Colonic mucosa (tissue), 4 donors: ENCODE data around the gene ANKRD11. TPM values are rescaled to one million over a fixed set of nuclear protein-coding genes. Genes with fewer than 3 reads are reported as not detected.
A peak's percentile ranks its signal among the peaks of the same experiment; 100 is the strongest.

ENCODE experiments used
- DNase-seq: peaks from one replicate; pipeline ENCODE4 v3.0.0-alpha.2; 2020
- H3K27ac ChIP-seq: fragments of 200-600 bp; one replicate; pipeline ENCODE4 v1.8.0; 2021
- H3K27me3 ChIP-seq: fragments of 200-600 bp; one replicate; pipeline ENCODE4 v1.8.0; 2021
- H3K36me3 ChIP-seq: fragments of 200-600 bp; one replicate; pipeline ENCODE4 v1.8.0; 2021
- H3K4me1 ChIP-seq: fragments of 200-600 bp; one replicate; pipeline ENCODE4 v1.8.0; 2021; ENCODE audit warnings: mild to moderate bottlenecking
- H3K4me3 ChIP-seq: fragments of 200-600 bp; one replicate; pipeline ENCODE4 v1.8.0; 2021
- H3K9ac ChIP-seq, 2 donors: one replicate each; pipeline ENCODE4 v1.7.0; 2013; ENCODE audit warnings: control low read depth in 2 of 2, low read depth in 2 of 2, low read length in 2 of 2
- H3K9me3 ChIP-seq: fragments of 200-600 bp; one replicate; pipeline ENCODE4 v1.8.0; 2021
- CTCF ChIP-seq: fragments of 200-600 bp; IDR thresholded peaks from one replicate; pipeline ENCODE4 v1.8.0; 2022; ENCODE audit warnings: antibody characterized with exemption, mild to moderate bottlenecking
- intact Hi-C: fragments of 100-400 bp; cut with DNase I; formaldehyde crosslinking; loops from one replicate; pipeline ENCODE4 v1.14.1; 2022
- total RNA-seq, 2 donors: library from RNA; stranded (reverse); fragmentation: NEBNext Ultra II Directional in 1 of 2; extraction: Animal tissue kit (Norgen Biotek cat#: 25700) in 1 of 2; gene quantifications; one replicate each; pipeline ENCODE4 v1.2.1, GENCODE V29; 2021
- donor health status: healthy.
- donor health status: DM: no; HTN: no; CAD: no.
- donor health status: DM: no; HTN: no; CAD: no.

Gene ANKRD11
- total RNA-seq, 2 donors from 2014 or later: 69.4 to 129 TPM

- H3K36me3 ChIP-seq: no peaks in the 10 kb centered on the region
- no peak for DNase-seq
- H3K4me3 ChIP-seq: no peak overlapping the region
- H3K9me3 ChIP-seq: no peaks in the 10 kb centered on the region
- peaks cover 15% of the 10 kb centered on the region for H3K4me1 ChIP-seq
- no peaks in the 10 kb centered on the region for H3K27me3 ChIP-seq
- no peak overlapping the region for H3K27ac ChIP-seq
- intact Hi-C loops: no loop called here
- peak overlapping the region in 1 of 2 donors; percentile 12 for H3K9ac ChIP-seq
- no peak for TF ChIP-seq CTCF
These were observed 84.0 kb downstream of the ANKRD11 start for GRCh38 chr16:89406277-89406888.

- no peaks in the 10 kb centered on the region for H3K9me3 ChIP-seq
- peaks cover 3% of the 10 kb centered on the region for H3K4me1 ChIP-seq
- no peak overlapping the region for H3K4me3 ChIP-seq
- H3K36me3 ChIP-seq: no peaks in the 10 kb centered on the region
- no peak overlapping the region for H3K9ac ChIP-seq
- TF ChIP-seq CTCF: no peak
- DNase-seq: peak; percentile 39
- no peaks in the 10 kb centered on the region for H3K27me3 ChIP-seq
- no peak overlapping the region for H3K27ac ChIP-seq
- intact Hi-C loops: no loop called here
These were observed 85.8 kb downstream of the ANKRD11 start for GRCh38 chr16:89404561-89404960.

- Histone ChIP-seq H3K4me1 (peaks cover under 1% of the 10 kb centered on the region), H3K36me3 (no peaks in the 10 kb centered on the region), H3K4me3 (no peak overlapping the region), H3K9ac (no peak overlapping the region), H3K9me3 (no peaks in the 10 kb centered on the region), H3K27me3 (no peaks in the 10 kb centered on the region), H3K27ac (no peak overlapping the region)
- no peak for TF ChIP-seq CTCF
- intact Hi-C loops: no loop called here
- no peak for DNase-seq
These were observed 87.4 kb downstream of the ANKRD11 start for GRCh38 chr16:89402962-89403361.

- no peak for DNase-seq
- Histone ChIP-seq H3K27ac (no peak overlapping the region), H3K4me3 (no peak overlapping the region), H3K9me3 (no peaks in the 10 kb centered on the region), H3K27me3 (no peaks in the 10 kb centered on the region), H3K9ac (no peak overlapping the region), H3K4me1 (no peaks in the 10 kb centered on the region), H3K36me3 (no peaks in the 10 kb centered on the region)
- no peak for TF ChIP-seq CTCF
- intact Hi-C loops: no loop called here
These were observed 88.5 kb downstream of the ANKRD11 start for GRCh38 chr16:89401641-89402445.

- Histone ChIP-seq H3K27ac (no peak overlapping the region), H3K27me3 (no peaks in the 10 kb centered on the region), H3K4me1 (no peaks in the 10 kb centered on the region), H3K9ac (no peak overlapping the region), H3K36me3 (no peaks in the 10 kb centered on the region), H3K4me3 (no peak overlapping the region), H3K9me3 (no peaks in the 10 kb centered on the region)
- no peak for TF ChIP-seq CTCF
- intact Hi-C loops: no loop called here
- no peak for DNase-seq
These were observed 89.2 kb downstream of the ANKRD11 start for GRCh38 chr16:89401205-89401604.
